HTERT RPE-1 (cell line): ENCODE measurements around the gene TRERF1.
"Not testable (repeated sequence)": the region's sequence is repeated elsewhere in the genome, so short reads cannot be mapped to it uniquely, and the experiment has no call there.

Experiments
- in situ Hi-C: fragments of 300-500 bp; cut with MboI; formaldehyde crosslinking; loops from 4 replicates; pipeline ENCODE4 v1.14.3; 2020; ENCODE audit warnings: low sequenced_read_pairs

The TRERF1 gene

GRCh38 chr6:42341771-42342553 lies 109.8 kb downstream of the TRERF1 start:
- in situ Hi-C loops: no loop called here

GRCh38 chr6:42341221-42341620 lies 110.5 kb downstream of the TRERF1 start:
- in situ Hi-C loops: no loop called here

GRCh38 chr6:42340511-42340910 lies 111.2 kb downstream of the TRERF1 start:
- in situ Hi-C loops: no loop called here

GRCh38 chr6:42339991-42340401 lies 111.7 kb downstream of the TRERF1 start:
- in situ Hi-C loops: no loop called here

GRCh38 chr6:42338744-42339222 lies 112.9 kb downstream of the TRERF1 start:
- in situ Hi-C loops: no loop called here

- in situ Hi-C loops: no loop called here
Measured at GRCh38 chr6:42337985-42338743, 113.6 kb downstream of the TRERF1 start.

GRCh38 chr6:42336431-42336830 lies 115.3 kb downstream of the TRERF1 start:
- in situ Hi-C loops: no loop called here

- in situ Hi-C loops: no loop called here
Measured at GRCh38 chr6:42335896-42336295, 115.8 kb downstream of the TRERF1 start.

- in situ Hi-C loops: no loop called here
Measured at GRCh38 chr6:42334870-42335269, 116.9 kb downstream of the TRERF1 start.

- in situ Hi-C loops: no loop called here
Measured at GRCh38 chr6:42333612-42334011, 118.1 kb downstream of the TRERF1 start.

GRCh38 chr6:42332916-42333315 lies 118.8 kb downstream of the TRERF1 start:
- in situ Hi-C loops: no loop called here

- in situ Hi-C loops: no loop called here
Measured at GRCh38 chr6:42331019-42331418, 120.7 kb downstream of the TRERF1 start.

- in situ Hi-C loops: no loop called here
Measured at GRCh38 chr6:42326248-42326647, 125.5 kb downstream of the TRERF1 start.

- in situ Hi-C loops: not testable (repeated sequence)
Measured at GRCh38 chr6:42324656-42325324, 126.9 kb downstream of the TRERF1 start.

- in situ Hi-C loops: no loop called here
Measured at GRCh38 chr6:42322676-42323075, 129.1 kb downstream of the TRERF1 start.

GRCh38 chr6:42321976-42322375 lies 129.8 kb downstream of the TRERF1 start:
- in situ Hi-C loops: no loop called here

- in situ Hi-C loops: no loop called here
Measured at GRCh38 chr6:42320762-42321161, 131.0 kb downstream of the TRERF1 start.

- in situ Hi-C loops: no loop called here
Measured at GRCh38 chr6:42318480-42318879, 133.2 kb downstream of the TRERF1 start.

- in situ Hi-C loops: no loop called here
Measured at GRCh38 chr6:42316981-42317380, 134.7 kb downstream of the TRERF1 start.

GRCh38 chr6:42315991-42316970 lies 135.4 kb downstream of the TRERF1 start:
- in situ Hi-C loops: no loop called here
